Natural killer cell treated with Interleukin-12 subunit alpha and Interleukin-12 subunit beta and Interleukin-15 and Interleukin-18, amount 100 ng/mL, for 72 hours (primary cell): ENCODE data around the gene UTY. TPM values are rescaled to one million over a fixed set of nuclear protein-coding genes. Genes with fewer than 3 reads are reported as not detected.
A peak's percentile ranks its signal among the peaks of the same experiment; 100 is the strongest.

Experiments used
- ATAC-seq, 2 donors: fragments of 150-1000 bp; cut with Tn5 transposase in 1 of 2; sonication (Bioruptor Pico), chemical (Tn5 transposase) in 1 of 2; 2 replicates each; pipeline ENCODE4 v1.10.0; 2021
- DNase-seq: peaks from one replicate; pipeline ENCODE4 v3.0.0; 2022; ENCODE audit warnings: low spot score
- H3K27ac Mint-ChIP-seq, 2 donors: 1 replicate in 1 of 2; 2 replicates in 1 of 2; pipeline ENCODE4 v1.8.0; 2022; ENCODE audit warnings: mixed read lengths in 2 of 2, mild to moderate bottlenecking in 1 of 2, moderate library complexity in 1 of 2
- H3K27me3 Mint-ChIP-seq, 2 donors: 1 replicate in 1 of 2; 2 replicates in 1 of 2; pipeline ENCODE4 v1.8.0; 2022; ENCODE audit warnings: mixed read lengths in 2 of 2
- H3K36me3 Mint-ChIP-seq: one replicate; pipeline ENCODE4 v1.8.0; 2022; ENCODE audit warnings: mixed read lengths
- H3K4me1 Mint-ChIP-seq, 2 donors: 1 replicate in 1 of 2; 2 replicates in 1 of 2; pipeline ENCODE4 v1.8.0; 2022; ENCODE audit warnings: low read depth in 2 of 2, mixed read lengths in 2 of 2, mild to moderate bottlenecking in 1 of 2
- H3K4me3 Mint-ChIP-seq: one replicate; pipeline ENCODE4 v1.8.0; 2022; ENCODE audit warnings: mixed read lengths
- H3K9me3 Mint-ChIP-seq: 2 replicates; pipeline ENCODE4 v1.8.0; 2022; ENCODE audit warnings: mixed read lengths
- total RNA-seq, 2 donors: library from RNA; stranded (reverse); gene quantifications; one replicate each; pipeline ENCODE4 v1.2.3, GENCODE V29; 2022

UTY gene
- total RNA-seq, 2 donors from 2014 or later: 38.9 TPM; not detected in 1

DNA sequence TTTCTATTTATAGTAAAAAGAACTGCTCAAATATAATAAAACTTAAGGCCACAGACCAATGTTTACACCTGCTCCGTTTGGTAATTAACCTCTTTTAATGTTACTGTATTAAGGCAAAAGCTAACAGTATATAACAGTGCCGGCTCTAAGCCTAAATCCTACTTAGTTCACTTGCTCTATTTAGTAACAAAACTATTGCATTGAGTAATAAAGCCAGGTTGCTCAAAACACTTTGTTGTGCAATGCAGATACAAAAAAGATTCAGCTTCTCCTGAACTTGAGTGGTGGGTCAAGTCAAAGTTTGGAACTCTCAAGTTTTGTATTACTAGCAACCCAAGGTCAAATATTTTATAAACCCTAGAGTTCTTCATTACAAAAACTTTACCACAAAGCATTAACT, 116.2 kb downstream of the UTY start:
- peaks cover 0 to 15% of the 10 kb centered on the region in 2 donors for H3K4me1 Mint-ChIP-seq
- H3K27ac Mint-ChIP-seq: no peak overlapping the region
- H3K9me3 Mint-ChIP-seq: no peaks in the 10 kb centered on the region
- DNase-seq (no peak), ATAC-seq (no peak)
- H3K4me3 Mint-ChIP-seq: no peak overlapping the region
- no peaks in the 10 kb centered on the region for H3K27me3 Mint-ChIP-seq
- no peaks in the 10 kb centered on the region for H3K36me3 Mint-ChIP-seq

DNA sequence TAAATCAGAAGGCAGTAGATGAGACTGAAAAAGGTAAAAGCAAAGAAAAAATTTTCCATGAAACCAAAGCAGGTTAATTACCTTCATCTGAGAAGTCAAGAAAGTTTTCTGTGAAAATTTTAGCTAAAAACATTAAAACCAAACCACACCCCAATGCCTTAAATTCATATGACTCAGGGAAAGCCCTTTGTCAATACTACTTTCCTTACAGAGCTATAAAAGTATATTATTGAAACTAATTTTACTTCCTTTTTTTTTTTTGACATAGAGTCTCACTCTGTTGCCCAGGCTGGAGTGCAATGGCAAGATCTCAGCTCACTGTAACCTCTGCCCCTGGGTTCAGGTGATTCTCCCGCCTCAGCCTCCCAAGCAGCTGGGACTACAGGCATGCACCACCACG, 117.2 kb downstream of the UTY start:
- no peak for ATAC-seq
- no peaks in the 10 kb centered on the region for H3K27me3 Mint-ChIP-seq
- DNase-seq: no peak
- no peak overlapping the region for H3K4me3 Mint-ChIP-seq
- H3K36me3 Mint-ChIP-seq: no peaks in the 10 kb centered on the region
- H3K9me3 Mint-ChIP-seq: no peaks in the 10 kb centered on the region
- H3K27ac Mint-ChIP-seq: peak overlapping the region in 1 of 2 donors; percentile 56
- peaks cover 0 to 15% of the 10 kb centered on the region in 2 donors for H3K4me1 Mint-ChIP-seq

DNA sequence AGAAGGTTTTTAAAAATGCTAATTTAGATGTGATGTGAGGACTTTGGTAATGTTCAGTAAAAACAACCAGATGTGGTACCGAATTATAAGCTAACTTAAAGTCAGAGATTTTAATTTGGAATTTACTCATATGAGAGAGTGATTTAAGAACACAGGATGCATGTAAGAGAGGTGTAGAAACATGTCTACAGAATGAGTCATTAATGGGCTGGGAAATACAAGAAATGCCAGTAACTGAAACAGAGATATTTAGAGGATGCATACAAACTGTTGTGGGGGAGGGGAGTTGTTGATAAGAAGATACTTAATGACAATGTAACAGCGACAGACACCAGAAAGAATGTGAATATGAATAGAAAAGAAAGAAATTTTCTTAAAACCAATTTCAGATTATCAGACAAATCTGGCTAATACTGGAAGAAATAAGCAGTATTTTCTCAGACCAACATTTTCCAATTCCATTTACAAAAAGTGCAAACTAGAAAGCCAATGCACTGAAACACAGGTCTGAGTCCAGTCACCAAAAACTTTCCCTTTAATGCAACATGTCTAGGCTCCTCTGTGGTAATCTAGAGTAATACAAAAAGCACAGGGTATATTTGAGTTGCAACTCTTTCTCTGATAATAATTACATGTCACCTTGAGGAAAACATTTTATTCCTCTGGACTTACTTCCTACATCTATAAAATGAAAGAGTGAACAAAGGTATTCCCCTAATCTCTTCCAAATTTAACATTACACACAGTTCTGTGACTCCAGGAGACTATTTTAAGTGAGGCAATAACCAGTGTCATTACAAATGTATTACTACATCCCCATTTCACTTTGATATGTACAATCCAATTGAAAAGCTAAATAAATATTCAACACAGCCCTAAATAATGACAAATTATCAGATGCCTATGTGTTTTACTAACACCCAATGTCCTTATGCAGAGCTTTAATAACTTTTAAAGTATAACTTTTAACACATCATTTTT, 117.9 kb downstream of the UTY start:
- no peaks in the 10 kb centered on the region for H3K9me3 Mint-ChIP-seq
- ATAC-seq: peak in 1 of 2 donors; percentile 76
- H3K27me3 Mint-ChIP-seq: no peaks in the 10 kb centered on the region
- no peak for DNase-seq
- H3K4me3 Mint-ChIP-seq: peak overlapping the region; percentile 61
- peaks cover 2% of the 10 kb centered on the region for H3K36me3 Mint-ChIP-seq
- H3K4me1 Mint-ChIP-seq: peaks cover 0 to 15% of the 10 kb centered on the region in 2 donors
- peak overlapping the region in 1 of 2 donors; percentile 56 for H3K27ac Mint-ChIP-seq

DNA sequence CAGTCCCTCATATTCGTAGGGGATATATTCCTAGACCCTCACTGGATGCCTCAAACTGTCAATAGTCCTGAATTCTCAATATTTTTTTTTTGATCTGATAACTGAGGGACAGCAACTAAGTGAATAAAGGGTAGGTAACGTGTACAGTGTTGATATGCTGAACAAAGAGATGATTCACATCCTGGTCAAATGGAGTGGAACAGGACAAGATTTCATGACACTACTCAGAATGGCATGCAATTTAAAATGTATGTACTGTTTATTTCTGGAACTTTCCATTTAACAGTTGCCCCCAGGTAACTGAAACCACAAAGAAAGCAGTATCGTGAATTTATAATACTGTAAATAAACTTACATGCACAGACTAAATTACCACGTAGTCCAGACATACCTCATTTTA, 128.4 kb downstream of the UTY start:
- H3K36me3 Mint-ChIP-seq: no peaks in the 10 kb centered on the region
- peaks cover 0 to 6% of the 10 kb centered on the region in 2 donors for H3K4me1 Mint-ChIP-seq

DNA sequence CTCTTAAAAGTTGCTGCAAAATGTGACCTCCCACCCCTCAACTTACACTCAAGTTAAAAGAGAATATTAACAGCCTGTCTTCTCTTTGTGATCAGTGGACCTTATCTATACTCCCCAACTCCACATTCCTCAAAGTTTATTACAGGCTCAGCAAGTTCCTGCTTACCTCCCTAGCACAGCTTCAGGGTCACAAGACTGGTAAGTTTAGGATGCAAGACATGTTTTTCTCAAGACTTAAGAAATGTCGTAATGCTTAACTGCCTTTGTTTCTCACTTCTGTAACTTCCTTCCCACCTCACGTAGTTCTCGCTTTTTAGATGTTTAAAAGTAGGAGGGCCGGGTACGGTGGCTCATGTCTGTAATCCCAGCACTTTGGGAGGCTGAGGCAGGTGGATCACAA, 132.7 kb downstream of the UTY start:
- Mint-ChIP-seq H3K27me3 (no peaks in the 10 kb centered on the region), H3K36me3 (no peaks in the 10 kb centered on the region), H3K27ac (no peak overlapping the region), H3K4me3 (no peak overlapping the region), H3K4me1 (peaks cover 0 to 14% of the 10 kb centered on the region in 2 donors), H3K9me3 (no peaks in the 10 kb centered on the region)
- DNase-seq: no peak
- no peak for ATAC-seq

More for the DNA sequence above, 128.4 kb downstream of the UTY start:
- DNase-seq: no peak
- H3K4me3 Mint-ChIP-seq: no peak overlapping the region
- H3K27me3 Mint-ChIP-seq: no peaks in the 10 kb centered on the region
- peak overlapping the region in 1 of 2 donors; percentile 24 for H3K27ac Mint-ChIP-seq
- H3K9me3 Mint-ChIP-seq: no peaks in the 10 kb centered on the region
- ATAC-seq: no peak

DNA sequence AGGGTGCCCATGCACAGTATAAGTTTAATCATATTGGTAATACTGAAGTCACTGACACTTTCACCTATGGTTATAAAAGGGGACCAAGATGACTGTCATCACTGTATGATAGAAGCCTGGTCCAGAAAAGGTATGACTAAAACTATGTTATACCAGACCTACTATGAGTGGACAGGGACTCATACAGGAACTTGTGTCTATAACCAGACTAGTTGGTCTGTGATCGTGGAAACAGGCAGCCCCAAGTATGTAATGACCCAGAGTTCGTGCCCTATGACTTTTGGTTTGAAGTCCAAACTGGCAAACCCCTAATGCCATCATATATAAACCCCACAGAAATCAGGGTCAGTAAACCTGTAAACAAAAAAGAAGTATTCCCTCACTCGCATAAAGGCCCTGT, 134.3 kb downstream of the UTY start:
- H3K36me3 Mint-ChIP-seq: peaks cover 5% of the 10 kb centered on the region
- no peak overlapping the region for H3K4me3 Mint-ChIP-seq
- peaks cover 0 to 14% of the 10 kb centered on the region in 2 donors for H3K4me1 Mint-ChIP-seq
- H3K27me3 Mint-ChIP-seq: no peaks in the 10 kb centered on the region
- no peak overlapping the region for H3K27ac Mint-ChIP-seq
- peak in 1 of 2 donors; percentile 65 for ATAC-seq
- no peaks in the 10 kb centered on the region for H3K9me3 Mint-ChIP-seq
- DNase-seq: no peak

DNA sequence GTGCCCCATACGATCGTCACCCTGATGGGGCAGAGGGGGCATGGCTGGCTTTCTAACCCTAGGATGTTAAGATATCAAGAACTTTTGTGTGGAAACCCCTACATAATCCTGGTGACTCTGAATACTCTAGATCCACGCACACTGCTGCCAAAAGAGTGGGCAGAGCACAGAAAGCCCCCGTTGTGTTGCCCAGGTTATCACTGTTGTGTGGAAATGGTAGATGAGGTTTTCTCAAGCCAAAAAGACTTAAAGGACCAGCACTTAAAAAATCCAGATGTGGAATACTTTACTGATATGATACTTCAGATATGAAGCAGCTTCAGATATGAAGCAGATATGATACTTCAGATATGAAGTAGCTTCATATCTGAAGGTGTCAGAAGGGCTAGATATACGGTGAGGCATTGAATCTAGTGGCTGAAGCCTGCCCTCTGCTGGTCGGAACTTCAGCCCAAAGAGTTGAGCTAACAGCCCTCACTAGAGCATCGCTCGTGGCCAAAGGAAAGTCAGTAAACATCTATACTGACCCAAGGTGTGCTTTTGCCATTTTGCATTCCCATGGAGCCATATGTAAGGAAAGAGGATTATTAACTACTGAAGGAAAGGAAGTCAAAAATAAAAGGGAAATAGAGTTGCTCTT, 136.4 kb downstream of the UTY start:
- H3K4me1 Mint-ChIP-seq: peaks cover 0 to 9% of the 10 kb centered on the region in 2 donors
- ATAC-seq: peak in 1 of 2 donors; percentile 72
- H3K27ac Mint-ChIP-seq: peak overlapping the region in 1 of 2 donors; percentile 17
- no peaks in the 10 kb centered on the region for H3K9me3 Mint-ChIP-seq
- H3K4me3 Mint-ChIP-seq: no peak overlapping the region
- H3K36me3 Mint-ChIP-seq: peaks cover 5% of the 10 kb centered on the region
- no peak for DNase-seq
- no peaks in the 10 kb centered on the region for H3K27me3 Mint-ChIP-seq

DNA sequence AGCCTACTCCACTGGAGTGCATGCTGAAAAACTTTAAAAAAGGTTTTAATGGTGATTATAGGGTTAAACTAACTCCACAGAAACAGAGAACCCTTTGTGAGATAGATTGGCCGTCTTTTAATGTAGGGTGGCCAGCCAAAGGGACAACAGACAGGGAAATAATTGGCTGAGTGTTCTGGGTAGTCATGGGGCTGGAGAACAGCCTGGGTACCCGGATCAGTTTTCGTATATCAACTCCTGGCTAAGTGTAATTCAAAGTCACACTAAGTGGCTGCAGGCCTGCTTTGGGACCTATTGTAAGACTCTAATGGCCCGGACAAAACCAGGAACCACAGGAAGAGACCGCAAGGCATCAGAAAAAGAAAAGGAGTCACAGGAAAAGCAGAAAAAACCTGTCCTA, 139.9 kb downstream of the UTY start:
- no peak for DNase-seq
- Mint-ChIP-seq H3K27ac (no peak overlapping the region), H3K36me3 (peaks cover 9% of the 10 kb centered on the region), H3K27me3 (no peaks in the 10 kb centered on the region), H3K4me1 (peaks cover 0 to 9% of the 10 kb centered on the region in 2 donors), H3K9me3 (no peaks in the 10 kb centered on the region), H3K4me3 (no peak overlapping the region)
- ATAC-seq: no peak

DNA sequence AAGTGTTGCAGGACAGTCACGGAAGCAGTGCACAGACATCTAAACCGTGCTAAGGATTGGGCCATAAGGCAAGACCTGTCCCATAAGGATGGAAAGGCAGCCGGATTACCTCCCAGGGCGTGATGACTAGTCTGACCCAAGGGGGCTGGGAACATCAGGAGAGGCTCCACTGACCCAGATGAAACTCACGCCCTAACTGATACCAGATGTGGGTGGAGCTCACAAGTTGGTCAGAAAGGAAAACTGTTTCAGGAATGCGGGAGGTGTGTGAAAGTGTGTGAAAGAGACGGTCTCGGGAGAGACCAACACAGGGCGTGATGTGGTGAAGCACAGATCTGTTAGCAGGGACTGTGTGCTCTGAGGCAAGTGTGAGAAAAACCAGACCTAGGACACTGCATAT, 140.5 kb downstream of the UTY start:
- Mint-ChIP-seq H3K4me3 (no peak overlapping the region), H3K27ac (no peak overlapping the region), H3K9me3 (no peaks in the 10 kb centered on the region), H3K36me3 (peaks cover 14% of the 10 kb centered on the region), H3K27me3 (no peaks in the 10 kb centered on the region), H3K4me1 (peaks cover 0 to 9% of the 10 kb centered on the region in 2 donors)
- ATAC-seq (no peak), DNase-seq (no peak)

DNA sequence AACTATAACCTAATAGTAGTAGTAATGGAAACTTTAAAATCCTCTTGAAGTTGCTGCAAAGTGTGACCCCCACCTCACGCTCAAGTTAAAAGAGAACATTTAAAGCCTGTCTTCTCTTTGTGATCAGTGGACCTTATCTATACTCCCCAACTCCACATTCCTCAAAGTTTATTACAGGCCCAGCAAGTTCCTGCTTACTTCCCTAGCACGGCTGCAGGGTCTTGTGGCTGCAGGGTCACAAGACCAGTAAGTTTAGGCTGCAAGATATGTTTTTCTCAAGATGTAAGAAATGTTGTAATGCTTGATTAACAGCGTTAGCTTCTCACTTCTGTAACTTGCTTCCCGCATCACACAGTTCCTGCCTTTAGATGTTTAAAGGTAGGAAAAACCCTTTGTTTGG, 141.1 kb downstream of the UTY start:
- ATAC-seq: no peak
- Mint-ChIP-seq H3K4me1 (peaks cover 0 to 7% of the 10 kb centered on the region in 2 donors), H3K36me3 (peaks cover 19% of the 10 kb centered on the region), H3K9me3 (no peaks in the 10 kb centered on the region), H3K4me3 (no peak overlapping the region), H3K27ac (no peak overlapping the region), H3K27me3 (no peaks in the 10 kb centered on the region)
- no peak for DNase-seq

DNA sequence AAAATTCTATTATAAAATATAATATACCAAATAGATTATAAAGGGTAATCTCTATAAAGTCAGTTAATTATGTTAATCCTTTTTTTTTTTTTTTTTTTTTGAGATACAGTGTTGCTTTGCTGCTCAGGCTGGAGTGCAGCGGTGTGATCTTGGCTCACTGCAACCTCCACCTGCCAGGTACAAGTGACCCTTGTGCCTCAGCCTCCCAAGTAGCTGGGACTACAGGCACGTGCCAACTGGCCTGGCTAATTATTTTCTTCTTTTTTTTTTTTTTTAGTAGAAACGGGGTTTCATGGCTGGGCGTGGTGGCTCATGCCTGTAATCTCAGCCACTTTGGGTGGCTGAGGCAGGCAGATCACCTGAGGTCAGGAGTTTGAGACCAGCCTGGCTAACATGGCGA, 141.9 kb downstream of the UTY start:
- ATAC-seq (no peak), DNase-seq (no peak)
- H3K9me3 Mint-ChIP-seq: no peaks in the 10 kb centered on the region
- H3K27me3 Mint-ChIP-seq: no peaks in the 10 kb centered on the region
- H3K36me3 Mint-ChIP-seq: peaks cover 25% of the 10 kb centered on the region
- no peak overlapping the region for H3K4me3 Mint-ChIP-seq
- H3K4me1 Mint-ChIP-seq: peaks cover 0 to 2% of the 10 kb centered on the region in 2 donors
- H3K27ac Mint-ChIP-seq: no peak overlapping the region

DNA sequence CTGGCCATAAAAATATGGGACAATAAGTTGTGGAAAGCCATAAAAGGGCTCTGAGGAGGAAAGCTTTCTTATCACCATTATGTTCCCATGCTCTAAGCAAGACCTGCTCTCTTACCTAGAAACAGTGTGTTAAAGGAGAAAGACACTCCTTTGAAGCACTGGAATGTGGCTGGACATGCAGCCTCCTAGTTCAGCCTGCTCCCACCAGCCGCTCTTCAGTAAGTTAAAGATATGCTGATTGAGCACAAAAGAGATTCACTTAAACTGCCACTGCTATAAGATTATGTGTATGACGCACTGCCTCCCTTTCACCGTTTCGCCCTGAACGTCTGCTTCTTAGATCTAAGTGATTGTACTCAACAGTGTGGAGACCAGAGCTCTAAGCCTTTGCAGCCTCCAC, 146.0 kb downstream of the UTY start:
- Mint-ChIP-seq H3K36me3 (peaks cover 28% of the 10 kb centered on the region), H3K4me1 (peaks cover 0 to 20% of the 10 kb centered on the region in 2 donors), H3K9me3 (no peaks in the 10 kb centered on the region), H3K27me3 (no peaks in the 10 kb centered on the region), H3K27ac (no peak overlapping the region), H3K4me3 (no peak overlapping the region)
- ATAC-seq (no peak), DNase-seq (no peak)

DNA sequence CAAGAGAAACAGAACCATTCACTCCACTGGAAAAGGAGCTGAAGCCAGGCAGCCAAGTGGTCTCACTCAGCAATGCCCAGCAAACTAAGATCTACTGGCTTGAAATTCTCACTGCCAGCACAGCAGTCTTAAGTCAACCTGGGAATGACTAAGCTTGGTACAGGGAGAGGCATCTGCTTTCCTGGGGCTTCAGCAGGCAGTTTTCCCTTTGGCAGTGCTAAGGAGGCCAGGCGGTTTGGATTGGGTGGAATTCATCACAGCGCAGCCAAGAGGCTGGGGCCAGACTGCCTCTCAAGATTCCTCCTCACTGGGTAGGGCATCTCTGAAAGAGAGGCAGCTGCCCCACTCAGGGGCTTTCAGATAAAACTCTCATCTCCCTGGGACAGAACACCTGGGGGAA, 149.2 kb downstream of the UTY start:
- H3K4me1 Mint-ChIP-seq: peaks cover 0 to 20% of the 10 kb centered on the region in 2 donors
- H3K27ac Mint-ChIP-seq: no peak overlapping the region
- no peak overlapping the region for H3K4me3 Mint-ChIP-seq
- peaks cover 28% of the 10 kb centered on the region for H3K36me3 Mint-ChIP-seq
- H3K27me3 Mint-ChIP-seq: no peaks in the 10 kb centered on the region
- H3K9me3 Mint-ChIP-seq: no peaks in the 10 kb centered on the region
- no peak for ATAC-seq
- DNase-seq: no peak

DNA sequence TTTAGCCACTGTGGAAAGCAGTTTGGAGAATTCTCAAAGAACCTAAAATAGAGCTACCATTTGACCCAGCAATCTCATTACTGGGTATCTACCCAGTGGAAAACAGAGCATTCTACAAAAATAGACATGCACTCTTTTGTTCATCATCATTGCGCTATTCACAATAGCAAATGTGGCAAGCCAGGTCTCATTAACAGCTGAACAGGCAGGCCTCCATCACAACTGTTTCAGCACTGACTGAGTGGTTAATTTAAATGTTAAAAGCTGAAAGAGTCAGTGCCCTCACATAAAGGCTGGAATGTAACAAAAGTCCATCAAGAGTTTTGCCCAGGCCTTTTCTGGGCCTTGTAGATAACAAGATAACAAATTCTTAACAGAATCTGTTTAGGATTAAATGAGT, 166.9 kb downstream of the UTY start:
- Mint-ChIP-seq H3K27me3 (no peaks in the 10 kb centered on the region), H3K4me3 (no peak overlapping the region), H3K4me1 (no peaks in the 10 kb centered on the region), H3K27ac (no peak overlapping the region), H3K36me3 (peaks cover 4% of the 10 kb centered on the region), H3K9me3 (no peaks in the 10 kb centered on the region)
- no peak for DNase-seq
- no peak for ATAC-seq
